NCI-H526 treated with DMSO at 0.1 percent for 48 hours (cell line): Measurements from ENCODE around the gene SMYD4.

Experiments
- DNase-seq: peaks from one replicate; lab custom pipeline; 2025; lab: John Stamatoyannopoulos, UW

SMYD4 gene

DNA sequence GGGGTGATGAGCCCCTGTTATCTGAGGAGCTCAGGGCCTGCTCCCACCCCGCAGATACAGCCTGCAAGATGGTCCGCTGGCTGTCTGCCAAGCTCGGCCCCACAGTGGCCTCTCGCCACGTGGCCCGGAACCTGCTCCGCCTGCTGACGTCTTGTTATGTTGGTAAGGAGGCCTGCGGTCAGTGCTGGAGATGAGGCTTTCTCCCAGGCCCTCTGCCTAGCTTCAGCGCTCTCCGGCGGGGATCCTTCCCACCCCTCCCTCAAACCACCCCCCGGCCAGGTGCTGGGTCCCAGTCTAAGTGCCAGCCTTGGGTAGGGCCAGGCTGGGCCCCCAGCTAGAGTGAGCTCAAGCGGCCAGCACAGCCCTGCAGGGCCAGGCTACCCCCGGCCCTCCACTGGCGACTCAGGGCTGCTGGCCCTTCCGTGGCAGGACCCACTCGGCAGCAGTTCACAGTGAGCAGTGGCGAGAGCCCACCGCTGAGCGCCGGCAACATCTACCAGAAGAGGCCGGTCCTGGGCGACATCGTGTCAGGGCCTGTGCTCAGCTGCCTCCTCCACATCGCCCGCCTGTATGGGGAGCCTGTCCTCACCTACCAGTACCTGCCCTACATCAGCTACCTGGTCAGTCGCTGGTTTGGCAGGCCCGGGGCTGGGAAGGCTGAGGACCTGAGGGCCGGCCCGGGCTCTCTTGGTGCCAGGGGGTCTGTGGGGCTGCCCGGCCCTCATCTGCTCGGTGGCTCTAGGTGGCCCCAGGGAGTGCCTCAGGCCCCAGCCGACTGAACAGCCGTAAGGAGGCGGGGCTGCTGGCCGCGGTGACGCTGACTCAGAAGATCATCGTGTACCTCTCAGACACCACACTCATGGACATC lies 99.1 kb downstream of the SMYD4 start:
- no peak for DNase-seq

DNA sequence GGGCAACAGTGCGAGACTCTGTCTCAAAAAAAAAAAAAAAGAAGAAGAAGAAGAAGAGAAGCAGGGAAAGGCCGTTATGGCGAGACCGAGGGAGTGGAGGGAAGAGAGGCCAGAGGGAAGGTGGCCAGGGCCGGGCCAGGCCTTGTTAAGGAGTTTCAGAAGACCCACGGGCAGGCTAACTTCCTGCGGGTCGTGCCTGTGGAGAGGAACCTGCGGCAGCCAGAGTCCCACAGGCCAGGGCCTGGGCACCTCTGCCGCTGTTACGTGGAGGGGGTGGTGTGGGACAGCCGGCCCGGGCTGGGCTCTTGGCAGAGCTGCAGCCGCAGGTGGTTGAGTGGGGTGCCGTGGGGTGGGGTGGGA lies 99.8 kb downstream of the SMYD4 start:
- DNase-seq = no peak
